Globus pallidus (tissue), 1 donor: ENCODE measurements around the gene DEK.
"Not testable (repeated sequence)": the region's sequence is repeated elsewhere in the genome, so short reads cannot be mapped to it uniquely, and the experiment has no call there.

Source experiments
- DNase-seq: peaks from one replicate; pipeline ENCODE4 v3.0.0-alpha.2; 2015; ENCODE audit warnings: low spot score

DEK gene

GRCh38 chr6:18240230-18240629, 24.1 kb downstream of the DEK start:
- DNase-seq, result no peak

GRCh38 chr6:18237167-18237566, 27.2 kb downstream of the DEK start:
- DNase-seq, result no peak

- DNase-seq, result no peak
Observed at GRCh38 chr6:18235524-18235923, 28.8 kb downstream of the DEK start.

GRCh38 chr6:18234564-18234963, 29.8 kb downstream of the DEK start:
- DNase-seq, result no peak

- DNase-seq, result not testable (repeated sequence)
Observed at GRCh38 chr6:18233770-18234169, 30.6 kb downstream of the DEK start.

- DNase-seq, result not testable (repeated sequence)
Observed at GRCh38 chr6:18231856-18232255, 32.5 kb downstream of the DEK start.

- DNase-seq, result not testable (repeated sequence)
Observed at GRCh38 chr6:18228590-18228989, 35.7 kb downstream of the DEK start.

- not testable (repeated sequence) for DNase-seq
Observed at GRCh38 chr6:18227166-18227565, 37.2 kb downstream of the DEK start.

GRCh38 chr6:18226451-18227105, 37.8 kb downstream of the DEK start:
- not testable (repeated sequence) for DNase-seq

- DNase-seq, result no peak
Observed at GRCh38 chr6:18221288-18221615, 43.1 kb downstream of the DEK start.

- DNase-seq, result peak; percentile 25
Observed at GRCh38 chr6:18219591-18219990, 44.7 kb downstream of the DEK start.

- no peak for DNase-seq
Observed at GRCh38 chr6:18218233-18218632, 46.1 kb downstream of the DEK start.

GRCh38 chr6:18216411-18216810, 47.9 kb downstream of the DEK start:
- DNase-seq, result no peak

GRCh38 chr6:18215436-18215835, 48.9 kb downstream of the DEK start:
- DNase-seq, result peak; percentile 16

- DNase-seq, result no peak
Observed at GRCh38 chr6:18214003-18214402, 50.3 kb downstream of the DEK start.

GRCh38 chr6:18213439-18213838, 50.9 kb downstream of the DEK start:
- no peak for DNase-seq

- no peak for DNase-seq
Observed at GRCh38 chr6:18212231-18212630, 52.1 kb downstream of the DEK start.

GRCh38 chr6:18211338-18211737, 53.0 kb downstream of the DEK start:
- DNase-seq, result no peak

- no peak for DNase-seq
Observed at GRCh38 chr6:18210707-18211106, 53.6 kb downstream of the DEK start.

GRCh38 chr6:18209539-18210197, 54.7 kb downstream of the DEK start:
- DNase-seq, result peak; percentile 13

- not testable (repeated sequence) for DNase-seq
Observed at GRCh38 chr6:18208778-18209177, 55.6 kb downstream of the DEK start.

GRCh38 chr6:18207949-18208348, 56.4 kb downstream of the DEK start:
- DNase-seq, result no peak

- DNase-seq, result peak; percentile 50
Observed at GRCh38 chr6:18207438-18207837, 56.9 kb downstream of the DEK start.

- no peak for DNase-seq
Observed at GRCh38 chr6:18206591-18206990, 57.7 kb downstream of the DEK start.
